ENCODE measurements around the gene GSTA3. TPM values are rescaled to one million over a fixed set of nuclear protein-coding genes. Genes with fewer than 3 reads are reported as not detected.

The GSTA3 gene
- polyA plus RNA-seq, 1 of the 3 experiments (the other 2 are of a cell fraction): not detected

GRCh38 chr6:52955871-52956270 lies 46.4 kb upstream of the GSTA3 start:
- H4K20me1 ChIP-seq (ENCODE audit: insufficient read depth): no peaks in the 10 kb centered on the region
- no peak for DNase-seq
- no peaks in the 10 kb centered on the region for H3K27me3 ChIP-seq (ENCODE audit: insufficient read depth)
- H3F3A ChIP-seq (replicated peaks; ENCODE audit: insufficient read depth): no peaks in the 10 kb centered on the region
- POLR2A ChIA-PET: no interaction called here
- H3K4me2 ChIP-seq: no peak overlapping the region
- H3K9me2 ChIP-seq: no peaks in the 10 kb centered on the region
- H3K4me1 ChIP-seq (ENCODE audit: control insufficient read depth in 1 of 2, insufficient read depth in 2 of 2, low read depth in 1 of 2, low read length in 1 of 2): no peaks in the 10 kb centered on the region
- no peak overlapping the region for H3K27ac ChIP-seq (ENCODE audit: low read depth in 2 of 2, low read length in 1 of 2)
- TF ChIP-seq FOSL2 (IDR thresholded peaks at IDR 0.05; ENCODE audit: borderline replicate concordance, low read depth) (no peak), RAD21 (IDR thresholded peaks at IDR 0.05; ENCODE audit: low read length) (no peak), RXRA (IDR thresholded peaks at IDR 0.05; ENCODE audit: borderline replicate concordance, low read depth) (no peak), ELF1 (IDR thresholded peaks at IDR 0.05) (no peak), POLR2AphosphoS5 (IDR thresholded peaks at IDR 0.05; ENCODE audit: low read depth, low read length) (no peak), YY1 (IDR thresholded peaks at IDR 0.05; ENCODE audit: low read depth) (no peak), GABPA (IDR thresholded peaks at IDR 0.05; ENCODE audit: low read depth) (no peak)
- TF ChIP-seq, protein P1, sequence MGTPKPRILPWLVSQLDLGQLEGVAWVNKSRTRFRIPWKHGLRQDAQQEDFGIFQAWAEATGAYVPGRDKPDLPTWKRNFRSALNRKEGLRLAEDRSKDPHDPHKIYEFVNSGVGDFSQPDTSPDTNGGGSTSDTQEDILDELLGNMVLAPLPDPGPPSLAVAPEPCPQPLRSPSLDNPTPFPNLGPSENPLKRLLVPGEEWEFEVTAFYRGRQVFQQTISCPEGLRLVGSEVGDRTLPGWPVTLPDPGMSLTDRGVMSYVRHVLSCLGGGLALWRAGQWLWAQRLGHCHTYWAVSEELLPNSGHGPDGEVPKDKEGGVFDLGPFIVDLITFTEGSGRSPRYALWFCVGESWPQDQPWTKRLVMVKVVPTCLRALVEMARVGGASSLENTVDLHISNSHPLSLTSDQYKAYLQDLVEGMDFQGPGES (IDR thresholded peaks at IDR 0.05; ENCODE audit: low read depth, low read length): no peak
- H3K36me3 ChIP-seq (replicated peaks in 1 of 2; ENCODE audit: control insufficient read depth in 1 of 2, insufficient read depth in 2 of 2, low read length in 1 of 2): no peaks in the 10 kb centered on the region
- CTCF ChIA-PET: interaction anchor here (0.6 to 0.7 kb wide), 2 partner anchors 39 to 97 kb away, joined by 3 to 4 read pairs; no protein-coding TSS in a partner anchor
- no peaks in the 10 kb centered on the region for H3K79me2 ChIP-seq (ENCODE audit: insufficient read depth)
- WGBS (ENCODE audit: low lambda C conversion rate): 83% methylated on average over 7 of the region's 7 CpGs
- no peak overlapping the region for H2AFZ ChIP-seq (ENCODE audit: low read depth)
- no peak overlapping the region for H3K4me3 ChIP-seq (ENCODE audit: low read depth in 2 of 2, low read length in 1 of 2)
- no peaks in the 10 kb centered on the region for H3K9me3 ChIP-seq
- no peak overlapping the region for H3K9ac ChIP-seq

DNA sequence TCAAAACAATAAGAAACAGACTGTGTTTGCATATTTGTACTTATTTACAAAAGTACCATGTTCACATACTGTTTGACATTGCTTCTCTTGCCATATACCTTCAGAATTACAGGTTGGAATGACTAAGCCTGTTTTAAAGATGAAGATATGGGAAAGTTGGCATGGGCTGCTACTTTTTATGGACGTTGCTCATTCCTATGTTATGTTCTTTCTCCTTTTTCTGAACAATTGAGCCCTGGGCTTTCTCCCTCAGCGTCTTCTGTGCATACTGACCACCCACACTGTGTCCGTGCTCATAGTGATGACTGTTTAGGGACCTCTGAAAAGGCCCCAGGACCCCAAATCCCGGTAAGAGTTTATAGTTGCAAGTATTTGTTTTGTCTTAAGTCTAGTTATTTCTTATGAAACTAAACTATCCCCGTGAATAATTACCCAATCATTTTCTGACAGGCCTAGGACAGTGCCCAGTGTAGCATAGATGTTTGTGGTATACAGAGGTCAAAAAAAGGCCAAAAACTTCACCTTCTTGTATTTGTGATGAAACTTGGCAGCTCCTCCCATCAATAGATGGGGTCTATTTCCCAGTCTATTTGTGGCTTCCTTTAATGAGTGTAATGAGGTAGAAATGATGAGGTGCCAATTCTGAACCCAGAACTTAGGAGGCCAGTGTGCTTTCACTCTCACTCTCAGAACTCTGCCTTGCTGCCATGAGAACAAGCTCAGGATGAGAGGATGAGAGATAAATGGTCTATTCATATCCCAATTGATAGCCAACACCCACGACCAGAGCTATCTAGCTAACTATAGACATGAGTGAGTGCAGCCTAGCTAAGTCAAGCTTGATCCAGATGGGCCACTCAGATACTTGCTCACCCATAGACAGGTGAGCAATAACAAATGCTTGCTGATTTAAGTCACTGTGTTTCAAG lies 44.7 kb upstream of the GSTA3 start:
- no peak overlapping the region for H3K4me2 ChIP-seq
- TF ChIP-seq, protein P2, sequence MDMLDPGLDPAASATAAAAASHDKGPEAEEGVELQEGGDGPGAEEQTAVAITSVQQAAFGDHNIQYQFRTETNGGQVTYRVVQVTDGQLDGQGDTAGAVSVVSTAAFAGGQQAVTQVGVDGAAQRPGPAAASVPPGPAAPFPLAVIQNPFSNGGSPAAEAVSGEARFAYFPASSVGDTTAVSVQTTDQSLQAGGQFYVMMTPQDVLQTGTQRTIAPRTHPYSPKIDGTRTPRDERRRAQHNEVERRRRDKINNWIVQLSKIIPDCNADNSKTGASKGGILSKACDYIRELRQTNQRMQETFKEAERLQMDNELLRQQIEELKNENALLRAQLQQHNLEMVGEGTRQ (IDR thresholded peaks at IDR 0.05; ENCODE audit: borderline replicate concordance, low read depth, low read length): no peak
- TF ChIP-seq TEAD4 (IDR thresholded peaks at IDR 0.05; ENCODE audit: borderline replicate concordance, insufficient read depth) (no peak), MEF2A (IDR thresholded peaks at IDR 0.05; ENCODE audit: borderline replicate concordance, low read depth) (no peak), JUND (IDR thresholded peaks at IDR 0.05) (no peak), FOXJ3 (CRISPR knock-in tag; IDR thresholded peaks at IDR 0.05) (no peak), FOSL2 (IDR thresholded peaks at IDR 0.05; ENCODE audit: borderline replicate concordance, low read depth) (no peak), RCOR1 (IDR thresholded peaks at IDR 0.05; ENCODE audit: low read length) (no peak), EP300 (IDR thresholded peaks at IDR 0.05; ENCODE audit: borderline replicate concordance in 1 of 2, low read depth in 1 of 2, low read length in 1 of 2) (no peak), POLR2AphosphoS5 (IDR thresholded peaks at IDR 0.05; ENCODE audit: low read depth, low read length) (no peak), RFX5 (IDR thresholded peaks at IDR 0.05; ENCODE audit: low read length) (no peak), YY1 (IDR thresholded peaks at IDR 0.05; ENCODE audit: low read depth) (no peak), TCF12 (IDR thresholded peaks at IDR 0.05) (no peak), ELF1 (IDR thresholded peaks at IDR 0.05) (no peak), SMC3 (IDR thresholded peaks at IDR 0.05; ENCODE audit: low read depth, low read length) (no peak)
- TF ChIP-seq, protein P3, sequence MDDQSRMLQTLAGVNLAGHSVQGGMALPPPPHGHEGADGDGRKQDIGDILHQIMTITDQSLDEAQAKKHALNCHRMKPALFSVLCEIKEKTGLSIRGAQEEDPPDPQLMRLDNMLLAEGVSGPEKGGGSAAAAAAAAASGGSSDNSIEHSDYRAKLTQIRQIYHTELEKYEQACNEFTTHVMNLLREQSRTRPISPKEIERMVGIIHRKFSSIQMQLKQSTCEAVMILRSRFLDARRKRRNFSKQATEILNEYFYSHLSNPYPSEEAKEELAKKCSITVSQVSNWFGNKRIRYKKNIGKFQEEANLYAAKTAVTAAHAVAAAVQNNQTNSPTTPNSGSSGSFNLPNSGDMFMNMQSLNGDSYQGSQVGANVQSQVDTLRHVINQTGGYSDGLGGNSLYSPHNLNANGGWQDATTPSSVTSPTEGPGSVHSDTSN (IDR thresholded peaks at IDR 0.05): no peak
- H3K79me2 ChIP-seq (ENCODE audit: insufficient read depth): no peaks in the 10 kb centered on the region
- ChIA-PET CTCF (no interaction called here), POLR2A (no interaction called here)
- no peaks in the 10 kb centered on the region for H3K36me3 ChIP-seq (replicated peaks in 1 of 2; ENCODE audit: control insufficient read depth in 1 of 2, insufficient read depth in 2 of 2, low read length in 1 of 2)
- H3K9ac ChIP-seq: no peak overlapping the region
- H3K27me3 ChIP-seq (ENCODE audit: insufficient read depth): no peaks in the 10 kb centered on the region
- no peaks in the 10 kb centered on the region for H3K9me3 ChIP-seq
- DNase-seq: no peak
- WGBS (ENCODE audit: low lambda C conversion rate): 42% methylated on average over 6 of the region's 6 CpGs
- no peaks in the 10 kb centered on the region for H3F3A ChIP-seq (replicated peaks; ENCODE audit: insufficient read depth)
- no peak overlapping the region for H3K27ac ChIP-seq (ENCODE audit: low read depth in 2 of 2, low read length in 1 of 2)
- H3K9me2 ChIP-seq: no peaks in the 10 kb centered on the region
- H3K4me3 ChIP-seq (ENCODE audit: low read depth in 2 of 2, low read length in 1 of 2): no peak overlapping the region
- H2AFZ ChIP-seq (ENCODE audit: low read depth): no peak overlapping the region; the same call in 1 of the 2 replicates
- H3K4me1 ChIP-seq (ENCODE audit: control insufficient read depth in 1 of 2, insufficient read depth in 2 of 2, low read depth in 1 of 2, low read length in 1 of 2): no peaks in the 10 kb centered on the region
- H4K20me1 ChIP-seq (ENCODE audit: insufficient read depth): no peaks in the 10 kb centered on the region

All from SK-N-SH (cell line).